NT2/D1 (cell line): ENCODE data around the gene ZNF107.

Source experiments
- SUZ12 ChIP-seq: IDR thresholded peaks from 2 replicates; pipeline ENCODE4 v1.6.1; 2011; ENCODE audit not compliant: insufficient read length, insufficient read depth; ENCODE audit errors: extremely low read depth
- YY1 ChIP-seq: IDR thresholded peaks from 2 replicates; pipeline ENCODE4 v1.6.1; 2011; ENCODE audit not compliant: insufficient read length, insufficient read depth
- ZNF274 ChIP-seq: IDR thresholded peaks from 2 replicates; pipeline ENCODE4 v1.6.1; 2011; ENCODE audit warnings: mild to moderate bottlenecking, low read depth, low read length

DNA sequence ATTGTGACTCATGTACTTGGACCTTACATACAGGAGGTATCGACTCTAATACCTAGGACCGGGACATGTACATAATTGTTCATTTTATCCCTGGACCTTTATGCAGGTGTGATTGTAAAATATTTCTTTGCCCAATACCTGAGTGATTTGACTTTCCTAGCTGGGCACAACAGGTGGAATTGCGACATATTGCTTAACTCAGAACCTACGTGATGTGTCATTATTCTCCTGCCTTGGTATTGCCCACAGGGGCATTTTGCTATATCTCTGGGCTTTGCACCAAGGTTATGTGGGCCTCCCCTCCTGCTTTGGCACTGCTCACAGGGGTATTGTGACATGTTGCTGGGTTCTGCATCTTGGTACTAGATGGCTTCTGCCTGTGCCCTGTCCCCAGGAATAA, 23.9 kb upstream of the ZNF107 start:
- TF ChIP-seq ZNF274 (no peak), YY1 (no peak), SUZ12 (no peak)
